Measurements from ENCODE around the gene CYP51A1.
"Not testable (repeated sequence)": the region's sequence is repeated elsewhere in the genome, so short reads cannot be mapped to it uniquely, and the experiment has no call there.

Gene CYP51A1

GRCh38 chr7:92131093-92131492 is 3.2 kb downstream of the CYP51A1 start:
- DNase-seq, result no peak

GRCh38 chr7:92121681-92122080 is 12.6 kb downstream of the CYP51A1 start:
- no peak for DNase-seq

- no peak for DNase-seq
Measured at GRCh38 chr7:92119213-92119759, 15.0 kb downstream of the CYP51A1 start.

GRCh38 chr7:92116949-92117348 is 17.3 kb downstream of the CYP51A1 start:
- no peak for DNase-seq

GRCh38 chr7:92115821-92116220 is 18.5 kb downstream of the CYP51A1 start:
- DNase-seq, result no peak

GRCh38 chr7:92110857-92111256 is 23.4 kb downstream of the CYP51A1 start:
- no peak for DNase-seq

GRCh38 chr7:92108821-92109220 is 25.5 kb downstream of the CYP51A1 start:
- DNase-seq, result no peak

- DNase-seq, result not testable (repeated sequence)
Measured at GRCh38 chr7:92102862-92103261, 31.4 kb downstream of the CYP51A1 start.

GRCh38 chr7:92100534-92100933 is 33.7 kb downstream of the CYP51A1 start:
- DNase-seq, result no peak

GRCh38 chr7:92095380-92095779 is 38.9 kb downstream of the CYP51A1 start:
- DNase-seq, result peak in 1 of 2 experiments; percentile 9

- DNase-seq, result no peak
Measured at GRCh38 chr7:92092210-92092609, 42.1 kb downstream of the CYP51A1 start.

- DNase-seq, result no peak
Measured at GRCh38 chr7:92088266-92088665, 46.0 kb downstream of the CYP51A1 start.

GRCh38 chr7:92083922-92084321 is 50.4 kb downstream of the CYP51A1 start:
- DNase-seq, result not testable (repeated sequence)

- no peak for DNase-seq
Measured at GRCh38 chr7:92076509-92076908, 57.8 kb downstream of the CYP51A1 start.

- no peak for DNase-seq
Measured at GRCh38 chr7:92075455-92076158, 58.7 kb downstream of the CYP51A1 start.

- no peak for DNase-seq
Measured at GRCh38 chr7:92072708-92073107, 61.6 kb downstream of the CYP51A1 start.

- DNase-seq, result no peak
Measured at GRCh38 chr7:92072121-92072520, 62.2 kb downstream of the CYP51A1 start.

- DNase-seq, result no peak
Measured at GRCh38 chr7:92071032-92071431, 63.2 kb downstream of the CYP51A1 start.

- DNase-seq, result no peak
Measured at GRCh38 chr7:92064438-92065029, 69.7 kb downstream of the CYP51A1 start.

Data from Kasumi-1 (cell line).